HG02973 (cell line): ENCODE data around the gene PIK3R5.
A peak's percentile ranks its signal among the peaks of the same experiment; 100 is the strongest.
"Not testable (repeated sequence)": the region's sequence is repeated elsewhere in the genome, so short reads cannot be mapped to it uniquely, and the experiment has no call there.

Source experiments
- ATAC-seq: cut with Tn5 transposase; IDR thresholded peaks from one replicate; pipeline ENCODE4 v1.9.1; 2021; ENCODE audit warnings: moderate library complexity; ENCODE audit not compliant: unreplicated experiment

The PIK3R5 gene

DNA sequence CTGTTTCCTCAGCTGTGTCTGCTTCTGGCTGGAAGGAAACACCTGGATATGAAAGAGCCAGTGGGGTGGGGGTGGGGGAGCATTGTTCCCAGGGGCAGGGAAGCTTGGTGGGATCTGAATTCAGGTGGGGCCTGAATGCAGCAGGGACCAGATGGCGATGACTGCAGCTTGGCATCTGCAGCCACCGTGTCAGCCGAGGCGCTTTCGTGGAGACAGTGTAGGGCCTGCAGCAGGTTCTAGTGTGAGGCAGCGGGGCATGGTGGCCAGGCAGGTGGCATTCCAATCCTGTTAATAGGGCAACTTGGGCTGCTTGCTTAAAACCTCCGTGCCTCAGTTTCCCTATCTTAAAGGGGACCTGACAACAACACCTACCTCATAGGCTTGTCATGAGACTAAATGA, 99.7 kb downstream of the PIK3R5 start:
- ATAC-seq: no peak

DNA sequence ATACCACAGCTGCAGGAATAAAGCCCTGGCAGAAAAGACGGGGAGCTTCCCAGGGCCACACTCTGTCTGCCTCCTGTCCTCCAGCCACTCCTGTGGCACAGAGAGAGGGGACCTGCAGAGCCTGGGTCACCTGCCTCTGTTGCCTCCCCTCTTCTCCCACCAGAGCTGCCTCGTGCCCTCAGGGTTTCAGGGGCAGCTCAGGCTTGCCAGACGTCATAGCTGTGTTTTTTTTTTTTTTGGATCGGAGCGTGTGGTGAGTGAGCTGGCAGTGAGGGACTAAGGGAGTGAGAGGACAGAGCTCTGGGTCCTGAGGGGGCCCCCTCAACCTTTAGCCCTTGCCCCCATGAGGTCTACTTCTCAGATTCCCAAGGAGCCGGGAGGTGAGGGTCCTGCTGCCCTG, 100.1 kb downstream of the PIK3R5 start:
- no peak for ATAC-seq

- no peak for ATAC-seq
Observed at GRCh38 chr17:8862213-8863056, 103.1 kb downstream of the PIK3R5 start.

- no peak for ATAC-seq
Observed at GRCh38 chr17:8861495-8862181, 103.9 kb downstream of the PIK3R5 start.

DNA sequence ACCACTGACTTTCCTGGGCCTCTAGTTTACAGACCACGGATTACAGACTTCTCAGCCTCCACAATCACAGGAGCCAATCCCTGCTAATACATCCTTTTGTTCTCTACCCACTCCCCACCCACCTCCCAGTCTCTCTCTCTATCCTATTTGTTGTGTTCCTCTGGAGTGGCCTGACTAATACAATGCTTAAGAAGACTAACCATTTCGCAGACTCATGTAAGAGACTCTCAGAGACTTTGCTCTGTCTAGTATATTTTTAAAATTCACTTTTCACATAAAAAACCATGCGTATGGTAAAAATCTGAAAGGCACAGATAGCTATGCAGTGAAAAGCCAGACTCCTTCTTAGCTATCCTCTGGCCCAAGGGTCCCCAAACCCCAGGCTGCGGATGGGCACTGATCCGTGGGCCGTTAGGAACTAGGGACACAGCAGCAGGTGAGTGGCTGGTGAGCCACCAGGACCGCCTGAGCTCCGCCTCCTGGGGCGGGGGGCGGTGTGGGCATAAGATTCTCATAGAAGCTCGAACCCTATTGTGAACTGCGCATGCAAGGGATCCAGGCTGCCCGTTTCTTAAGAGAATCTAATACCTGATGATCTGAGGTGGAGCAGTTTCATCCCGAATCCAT, 105.6 kb downstream of the PIK3R5 start:
- no peak for ATAC-seq

DNA sequence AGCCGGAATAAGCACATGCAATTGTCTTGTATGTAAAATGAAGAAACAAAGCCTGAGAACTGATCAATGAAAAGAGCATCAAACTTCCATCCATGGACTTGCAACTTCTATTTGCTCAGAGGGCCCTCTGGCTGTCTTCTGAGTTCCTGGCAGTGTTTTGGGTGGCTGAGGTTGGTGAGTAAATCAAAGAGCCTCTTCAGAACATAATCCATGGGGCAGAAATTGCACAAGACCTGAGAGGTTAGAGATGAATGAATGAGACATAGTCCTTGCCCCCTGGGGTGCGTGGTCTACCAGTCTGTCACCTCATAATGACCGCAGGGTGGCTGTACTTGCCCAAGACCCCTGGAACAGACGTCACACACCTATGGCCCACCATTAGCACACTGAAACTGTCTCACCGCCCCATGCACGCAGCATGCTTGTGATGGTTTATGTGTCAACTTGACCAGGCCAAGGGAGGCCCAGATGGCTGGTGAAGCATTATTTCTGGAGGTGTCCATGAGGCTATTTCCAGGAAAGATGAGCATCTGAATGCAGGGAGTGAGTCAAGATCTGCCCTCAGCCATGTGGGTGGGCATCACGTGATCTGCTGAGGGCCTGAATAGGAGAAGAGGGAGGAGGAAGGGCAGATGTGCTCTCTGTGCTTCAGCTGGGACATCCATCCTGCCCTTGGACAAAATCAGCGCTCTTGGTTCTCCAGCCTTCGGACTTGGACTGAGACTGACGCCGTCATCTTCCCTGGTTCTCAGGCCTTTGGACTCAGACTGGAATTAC, 106.3 kb downstream of the PIK3R5 start:
- ATAC-seq: no peak

- peak; percentile 36 for ATAC-seq
Observed at GRCh38 chr17:8857919-8858318, 107.6 kb downstream of the PIK3R5 start.

- no peak for ATAC-seq
Observed at GRCh38 chr17:8856869-8857575, 108.5 kb downstream of the PIK3R5 start.

DNA sequence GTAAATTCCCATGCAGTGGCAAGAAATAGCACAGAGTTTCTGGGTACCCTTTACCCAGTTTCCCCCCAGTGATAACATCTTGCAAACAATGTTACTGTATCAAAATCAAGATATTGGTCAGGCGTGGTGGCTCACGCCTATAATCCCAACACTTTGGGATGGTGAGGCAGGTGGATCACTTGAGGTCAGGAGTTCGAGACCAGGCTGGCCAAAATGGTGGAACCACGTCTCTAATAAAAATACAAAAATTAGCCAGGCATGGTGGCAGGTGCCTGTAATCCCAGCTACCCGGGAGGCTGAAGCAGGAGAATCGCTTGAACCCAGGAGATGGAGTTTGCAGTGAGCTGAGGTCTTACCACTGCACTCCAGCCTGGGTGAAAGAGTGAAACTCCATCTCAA, 109.3 kb downstream of the PIK3R5 start:
- not testable (repeated sequence) for ATAC-seq

- ATAC-seq: no peak
Observed at GRCh38 chr17:8855477-8856204, 109.9 kb downstream of the PIK3R5 start.

DNA sequence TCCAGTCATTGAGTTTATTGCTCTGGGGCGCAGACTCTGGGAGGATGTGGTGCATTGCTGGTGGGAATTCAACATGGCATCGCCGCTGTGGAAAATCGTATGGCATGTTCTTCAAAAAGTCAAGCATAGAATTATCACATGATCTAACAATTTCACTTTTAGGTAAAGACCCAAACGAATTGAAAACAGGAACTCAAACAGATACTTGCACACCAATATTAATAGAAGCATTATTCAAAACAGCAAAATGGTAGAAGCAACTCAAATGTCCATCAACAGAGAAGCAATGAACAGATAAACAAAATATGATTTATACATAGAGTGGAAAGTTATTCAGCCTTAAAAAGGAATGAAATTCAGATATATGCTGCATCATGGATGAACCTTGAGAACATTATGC, 113.9 kb downstream of the PIK3R5 start:
- no peak for ATAC-seq

GRCh38 chr17:8849311-8850041, 116.0 kb downstream of the PIK3R5 start:
- ATAC-seq: no peak

GRCh38 chr17:8847891-8848290, 117.6 kb downstream of the PIK3R5 start:
- ATAC-seq: no peak

DNA sequence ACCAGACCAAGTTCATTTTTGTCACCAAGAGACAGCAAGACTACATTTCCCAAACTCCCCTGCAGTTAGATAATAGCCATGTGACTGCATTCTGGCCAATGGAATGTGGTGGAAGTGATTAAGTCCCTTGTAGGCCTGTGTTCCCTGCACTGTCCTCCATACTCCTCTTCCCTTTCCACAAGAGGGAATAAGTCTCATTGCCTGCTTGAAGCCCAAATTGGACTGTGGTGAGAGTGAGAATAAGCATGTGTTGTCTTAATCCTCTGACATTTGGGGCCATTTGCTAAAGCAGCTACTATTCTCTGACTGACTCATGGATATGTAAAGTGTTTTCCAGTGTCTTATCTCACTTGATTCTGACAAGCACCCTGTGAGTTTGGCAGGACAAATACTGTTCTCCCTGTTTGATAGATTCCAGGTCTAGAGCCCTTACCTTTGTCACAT, 118.7 kb downstream of the PIK3R5 start:
- no peak for ATAC-seq

DNA sequence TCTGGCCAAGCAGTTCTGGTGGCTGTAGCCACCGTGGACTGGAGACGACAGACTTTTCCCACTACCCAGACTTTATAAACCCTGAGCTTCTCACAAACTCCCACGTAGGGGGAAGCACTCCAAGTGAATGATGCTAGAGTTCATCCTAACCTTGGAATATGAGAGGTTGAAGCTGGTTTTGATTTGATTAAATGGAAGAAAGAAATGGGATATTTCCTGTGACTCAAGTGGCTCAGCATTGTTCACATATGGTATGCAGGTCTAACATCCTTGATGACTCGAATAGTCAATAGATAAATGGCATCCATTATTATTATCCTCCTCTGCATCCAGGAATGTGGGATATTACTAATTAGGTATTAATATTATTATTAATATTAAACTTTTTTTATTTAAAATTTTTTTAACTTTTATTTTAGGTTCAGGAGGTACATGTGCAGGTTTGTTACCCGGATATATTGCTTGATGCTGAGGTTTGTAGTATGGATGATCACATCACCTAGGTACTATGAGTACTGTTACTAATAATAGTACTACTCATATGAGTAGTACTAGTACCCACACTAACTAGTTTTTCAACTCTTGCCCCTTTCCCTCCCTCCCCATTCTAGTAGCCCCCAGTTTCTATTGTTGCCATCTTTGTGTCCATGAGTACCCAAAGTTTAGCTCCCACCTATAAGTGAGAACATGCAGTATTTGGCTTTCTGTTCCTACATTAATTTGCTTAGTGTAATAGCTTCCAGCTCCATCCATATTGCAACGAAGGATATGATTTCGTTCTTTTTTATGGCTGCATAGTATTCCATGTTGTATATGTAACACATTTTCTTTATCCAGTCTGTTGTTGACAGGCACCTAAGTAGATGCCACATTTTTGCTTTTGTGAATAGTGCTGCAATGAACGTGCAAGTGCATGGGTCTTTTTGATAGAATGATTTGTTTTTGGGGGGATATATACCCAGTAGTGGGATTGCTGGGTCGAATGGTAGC, 121.0 kb downstream of the PIK3R5 start:
- no peak for ATAC-seq

- no peak for ATAC-seq
Observed at GRCh38 chr17:8843344-8843743, 122.2 kb downstream of the PIK3R5 start.

DNA sequence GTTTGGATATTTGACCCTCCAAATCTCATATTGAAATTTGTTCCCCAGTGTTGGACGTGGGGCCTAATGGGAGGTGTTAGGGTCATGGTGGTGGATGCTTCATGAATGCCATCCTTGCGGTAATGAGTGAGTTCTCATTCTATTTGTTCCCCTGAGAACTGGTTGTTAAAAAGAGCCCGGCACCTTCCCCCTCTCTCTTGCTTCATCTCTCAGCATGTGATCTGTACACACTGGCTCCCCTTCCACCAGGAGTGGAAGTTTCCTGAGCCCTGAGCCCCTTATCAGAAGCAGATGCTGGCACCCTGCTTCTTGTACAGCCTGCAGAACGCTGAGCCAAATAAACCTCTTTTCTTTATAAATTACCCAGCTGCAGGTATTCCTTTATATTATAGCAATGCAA, 123.7 kb downstream of the PIK3R5 start:
- no peak for ATAC-seq

DNA sequence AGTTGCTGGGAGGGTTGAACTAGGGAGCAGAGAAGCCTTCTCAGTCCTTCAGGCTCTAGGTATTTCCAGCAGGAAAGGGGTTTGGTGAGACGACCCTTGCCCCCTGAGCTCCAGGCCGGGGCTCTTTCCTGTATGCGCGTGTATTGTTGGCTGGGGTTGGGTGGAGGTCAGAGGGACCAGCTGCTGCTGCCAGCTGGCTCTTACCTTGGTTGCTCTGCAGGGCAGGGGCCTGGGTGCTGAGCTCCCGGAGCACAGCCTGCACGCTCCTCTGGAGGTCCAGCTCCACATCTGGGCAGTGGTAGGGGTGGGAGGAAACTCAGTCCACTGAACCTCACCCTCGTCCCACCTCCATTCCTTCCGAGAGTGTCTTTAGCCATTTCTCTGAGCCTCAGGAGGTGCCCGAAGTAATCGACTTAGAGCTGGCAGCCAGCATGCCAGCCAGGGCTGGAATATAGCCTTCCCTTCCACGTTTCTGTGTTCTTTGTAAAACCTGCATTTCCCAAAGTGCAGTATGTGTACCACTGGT, 126.0 kb downstream of the PIK3R5 start:
- no peak for ATAC-seq
